SW480 (cell line): ENCODE results near the gene METTL17.
"Not testable (repeated sequence)": the region's sequence is repeated elsewhere in the genome, so short reads cannot be mapped to it uniquely, and the experiment has no call there.

Experiments used
- DNase-seq: peaks from one replicate; pipeline ENCODE4 v3.0.0-alpha.2; 2016; ENCODE audit warnings: low spot score

Gene METTL17

GRCh38 chr14:20989787-20990600, at the start of gene METTL17:
Gene METTL17, plus strand, starts transcription at chr14:20989980. Its CDS starts 23 bp downstream, at chr14:20990003.
- DNase-seq: peak; percentile 96

GRCh38 chr14:20945146-20945545, 44.6 kb upstream of the METTL17 start:
- DNase-seq: not testable (repeated sequence)

- DNase-seq: not testable (repeated sequence)
Measured at GRCh38 chr14:20946707-20947106, 43.1 kb upstream of the METTL17 start.

- DNase-seq: not testable (repeated sequence)
Measured at GRCh38 chr14:20954736-20955537, 34.8 kb upstream of the METTL17 start, which contains the start of gene RNASE2. Gene RNASE2, plus strand, starts transcription at chr14:20955487. Its CDS starts 285 bp downstream, at chr14:20955772.

GRCh38 chr14:20955538-20955873, 34.3 kb upstream of the METTL17 start:
- not testable (repeated sequence) for DNase-seq

GRCh38 chr14:20956376-20956976, 33.3 kb upstream of the METTL17 start:
- no peak for DNase-seq

GRCh38 chr14:20958946-20959345, 30.8 kb upstream of the METTL17 start:
- not testable (repeated sequence) for DNase-seq

- DNase-seq: no peak
Measured at GRCh38 chr14:20969336-20969735, 20.4 kb upstream of the METTL17 start.

GRCh38 chr14:20970647-20970982, 19.2 kb upstream of the METTL17 start:
- DNase-seq: peak; percentile 2

GRCh38 chr14:20970983-20971704, 18.6 kb upstream of the METTL17 start:
- peak; percentile 76 for DNase-seq

GRCh38 chr14:20971705-20972021, 18.1 kb upstream of the METTL17 start:
- DNase-seq: no peak

- no peak for DNase-seq
Measured at GRCh38 chr14:20973501-20973900, 16.3 kb upstream of the METTL17 start.

GRCh38 chr14:20976291-20976690, 13.5 kb upstream of the METTL17 start:
- DNase-seq: no peak

GRCh38 chr14:20978687-20979086, 11.1 kb upstream of the METTL17 start:
- DNase-seq: no peak

- no peak for DNase-seq
Measured at GRCh38 chr14:20980906-20981305, 8.9 kb upstream of the METTL17 start.

- no peak for DNase-seq
Measured at GRCh38 chr14:20982646-20983369, 7.0 kb upstream of the METTL17 start.

GRCh38 chr14:20985650-20986049, 4.1 kb upstream of the METTL17 start:
- DNase-seq: not testable (repeated sequence)

- no peak for DNase-seq
Measured at GRCh38 chr14:20986811-20987210, 3.0 kb upstream of the METTL17 start.

- DNase-seq: no peak
Measured at GRCh38 chr14:20988717-20989470, 886 bp upstream of the METTL17 start.

GRCh38 chr14:20989471-20989786, 351 bp upstream of the METTL17 start:
- DNase-seq: no peak

- DNase-seq: no peak
Measured at GRCh38 chr14:20996521-20996920, 6.7 kb downstream of the METTL17 start.
